ENCODE data around the gene LBX2.

The LBX2 gene

GRCh38 chr2:74505448-74506246 lies 6.2 kb upstream of the LBX2 start:
- DNase-seq (ENCODE audit: low read depth in 2 of 2, low spot score in 1 of 2) = no peak

DNA sequence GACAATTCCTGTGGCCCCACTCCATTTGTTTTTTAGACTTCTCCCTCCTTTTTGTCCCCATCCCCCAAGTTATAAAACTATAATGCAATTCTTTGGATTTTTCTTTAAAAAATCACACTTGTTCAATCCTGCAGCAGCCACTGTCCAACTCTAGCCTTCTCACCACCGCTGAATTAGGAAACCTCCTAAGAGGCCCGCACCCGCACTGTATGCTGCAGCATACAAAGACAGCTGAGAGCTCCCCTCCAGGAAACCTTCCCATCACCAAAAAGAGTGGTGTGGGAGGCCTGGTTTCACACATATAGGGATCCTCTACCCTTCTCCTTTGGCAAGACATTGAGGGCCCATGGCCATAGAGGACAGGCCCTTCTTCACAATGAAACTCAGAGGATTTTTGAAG lies 5.2 kb upstream of the LBX2 start:
- DNase-seq (ENCODE audit: low read depth in 2 of 2, low spot score in 1 of 2) = no peak

GRCh38 chr2:74503506-74504475 lies 4.4 kb upstream of the LBX2 start:
- no peak for DNase-seq (ENCODE audit: low read depth in 2 of 2, low spot score in 1 of 2)

GRCh38 chr2:74502720-74503505 lies 3.5 kb upstream of the LBX2 start:
- peak in 1 of 2 donors; percentile 35 for DNase-seq (ENCODE audit: low read depth in 2 of 2, low spot score in 1 of 2)

GRCh38 chr2:74502147-74502719 lies 2.8 kb upstream of the LBX2 start:
- DNase-seq (ENCODE audit: low read depth in 2 of 2, low spot score in 1 of 2) = no peak

GRCh38 chr2:74501335-74502071 lies 2.1 kb upstream of the LBX2 start:
- DNase-seq (ENCODE audit: low read depth in 2 of 2, low spot score in 1 of 2) = no peak

GRCh38 chr2:74500578-74500946 lies 1.2 kb upstream of the LBX2 start:
- DNase-seq (ENCODE audit: low read depth in 2 of 2, low spot score in 1 of 2) = no peak

DNA sequence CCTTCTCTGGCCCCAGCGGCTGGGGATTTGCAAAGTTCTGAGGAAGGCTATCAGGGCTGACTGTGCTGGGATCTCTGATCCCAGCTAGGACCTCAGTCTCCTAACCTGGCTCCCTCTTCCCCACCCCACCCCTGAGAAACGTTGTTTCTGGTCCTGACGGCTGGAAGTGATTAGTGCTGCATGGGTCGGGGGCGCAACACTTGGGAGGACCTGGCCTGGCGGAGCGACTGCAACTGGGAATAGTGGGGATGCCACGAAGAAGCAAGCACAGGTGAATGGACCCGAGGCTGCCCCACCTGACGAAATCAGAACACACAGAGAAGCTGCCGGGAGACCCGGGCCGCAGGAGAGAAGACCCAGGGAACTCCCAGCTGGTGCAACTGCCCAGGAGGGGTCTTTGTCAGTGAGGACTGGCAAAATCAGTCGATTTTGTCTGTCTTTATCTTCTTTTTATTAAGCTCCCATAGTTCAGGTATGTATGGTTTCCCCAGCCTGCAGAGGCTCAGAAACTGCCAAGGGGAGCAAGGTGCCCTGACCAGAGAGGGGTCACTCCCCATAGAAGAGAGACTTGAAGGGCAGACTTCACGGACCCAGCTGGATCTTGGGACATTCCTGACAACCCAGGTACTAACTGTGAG lies 656 bp upstream of the LBX2 start:
- DNase-seq (ENCODE audit: low read depth in 2 of 2, low spot score in 1 of 2) = no peak

DNA sequence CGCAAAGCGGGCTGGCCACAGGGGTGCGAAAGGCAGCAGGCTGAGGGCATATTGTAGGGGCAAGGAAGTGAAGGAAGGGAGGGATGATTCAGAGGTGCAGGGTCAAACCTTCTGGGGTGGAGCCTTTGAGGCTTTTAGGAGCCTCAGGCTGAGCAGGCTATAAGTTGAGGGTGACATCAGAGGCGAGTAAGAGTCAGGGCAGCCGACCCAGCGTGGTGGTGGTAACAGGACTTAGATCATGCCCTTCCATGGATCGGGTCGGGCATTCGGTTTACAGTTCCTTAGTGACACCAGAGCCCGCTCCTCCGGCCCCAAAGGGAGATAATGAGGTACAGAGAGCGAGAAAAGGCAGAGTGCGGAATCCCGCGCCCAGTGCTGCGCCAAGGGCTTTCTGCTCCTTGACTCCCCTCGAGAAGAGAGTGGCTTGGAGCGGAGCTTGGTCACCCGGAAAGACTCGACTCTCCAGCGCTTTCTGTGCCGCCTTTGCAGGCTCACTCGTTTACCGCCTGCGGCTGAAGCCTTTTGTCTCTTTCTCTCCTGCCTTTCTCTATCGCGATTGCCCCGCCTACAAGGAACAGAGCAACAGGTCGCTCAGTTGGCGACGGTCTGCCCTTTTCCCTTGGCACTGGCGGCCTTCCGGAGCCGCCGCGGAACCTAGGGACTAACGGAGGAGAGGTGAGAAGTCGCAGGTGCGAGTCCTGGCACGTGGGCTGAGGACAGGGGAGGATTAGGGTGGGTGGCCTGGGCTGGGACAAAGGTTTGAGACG lies 720 bp downstream of the LBX2 start:
- no peak for DNase-seq (ENCODE audit: low read depth in 2 of 2, low spot score in 1 of 2)

DNA sequence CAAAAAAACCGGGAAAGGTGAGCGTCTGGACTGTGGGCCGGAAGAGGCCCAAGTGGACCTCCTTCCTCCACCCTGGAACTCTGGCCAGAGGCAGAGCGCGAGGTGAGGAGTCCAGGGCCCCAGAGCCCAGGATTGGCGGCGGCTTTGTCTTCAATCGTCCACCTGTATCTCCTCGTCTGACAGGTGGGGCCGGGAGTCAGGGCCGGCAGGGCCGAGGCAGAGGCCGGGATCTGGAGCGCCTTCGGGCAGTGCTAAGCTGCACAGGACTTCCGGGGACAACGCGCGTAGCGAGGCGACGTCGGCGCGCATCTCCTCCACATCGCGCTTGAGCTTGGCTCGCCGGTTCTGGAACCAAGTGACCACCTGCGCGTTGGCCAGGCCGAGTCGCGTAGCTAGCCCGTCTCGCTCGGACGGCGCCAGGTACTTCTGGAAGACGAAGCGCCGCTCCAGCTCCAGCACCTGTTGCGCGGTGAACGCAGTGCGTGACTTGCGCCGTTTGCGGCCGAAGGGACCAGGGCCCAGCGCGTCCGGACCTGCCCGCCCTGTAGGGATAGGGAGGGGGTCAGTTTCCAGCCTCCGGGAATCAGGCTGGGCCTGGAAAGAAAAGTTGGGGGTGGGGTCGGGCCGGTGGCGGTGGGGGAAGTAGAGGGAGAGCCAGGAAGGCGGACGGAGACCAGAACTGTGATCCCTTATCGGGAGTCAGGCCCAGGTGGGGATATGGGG lies 1.5 kb downstream of the LBX2 start:
- no peak for DNase-seq (ENCODE audit: low read depth in 2 of 2, low spot score in 1 of 2)

GRCh38 chr2:74496997-74497776 lies 2.2 kb downstream of the LBX2 start:
- no peak for DNase-seq (ENCODE audit: low read depth in 2 of 2, low spot score in 1 of 2)

- no peak for DNase-seq (ENCODE audit: low read depth in 2 of 2, low spot score in 1 of 2)
Measured at GRCh38 chr2:74495440-74495839, 4.0 kb downstream of the LBX2 start.

- no peak for DNase-seq (ENCODE audit: low read depth in 2 of 2, low spot score in 1 of 2)
Measured at GRCh38 chr2:74493546-74493945, 5.9 kb downstream of the LBX2 start.

GRCh38 chr2:74491648-74492544 lies 7.5 kb downstream of the LBX2 start:
- DNase-seq (ENCODE audit: low read depth in 2 of 2, low spot score in 1 of 2) = no peak

DNA sequence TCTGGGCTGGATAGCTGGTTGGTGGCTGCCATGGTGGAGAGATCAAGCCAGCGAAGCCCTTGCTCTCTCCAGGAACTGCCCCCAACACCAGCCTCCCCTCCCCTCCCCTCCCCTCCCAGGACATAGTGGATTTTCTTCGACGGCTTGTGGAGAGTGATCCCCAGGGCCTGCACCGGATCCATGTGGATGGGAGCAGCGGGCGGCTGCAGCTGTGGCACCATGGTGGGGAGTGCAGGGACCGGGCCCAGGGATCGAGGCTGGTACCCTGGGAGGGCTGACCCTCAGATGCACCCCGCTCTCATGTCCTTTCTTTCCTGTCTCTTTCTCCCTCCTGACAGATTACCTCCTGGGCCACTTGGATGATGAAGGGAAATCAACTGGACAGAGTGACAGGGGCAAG lies 9.5 kb downstream of the LBX2 start:
- no peak for DNase-seq (ENCODE audit: low read depth in 2 of 2, low spot score in 1 of 2)

DNA sequence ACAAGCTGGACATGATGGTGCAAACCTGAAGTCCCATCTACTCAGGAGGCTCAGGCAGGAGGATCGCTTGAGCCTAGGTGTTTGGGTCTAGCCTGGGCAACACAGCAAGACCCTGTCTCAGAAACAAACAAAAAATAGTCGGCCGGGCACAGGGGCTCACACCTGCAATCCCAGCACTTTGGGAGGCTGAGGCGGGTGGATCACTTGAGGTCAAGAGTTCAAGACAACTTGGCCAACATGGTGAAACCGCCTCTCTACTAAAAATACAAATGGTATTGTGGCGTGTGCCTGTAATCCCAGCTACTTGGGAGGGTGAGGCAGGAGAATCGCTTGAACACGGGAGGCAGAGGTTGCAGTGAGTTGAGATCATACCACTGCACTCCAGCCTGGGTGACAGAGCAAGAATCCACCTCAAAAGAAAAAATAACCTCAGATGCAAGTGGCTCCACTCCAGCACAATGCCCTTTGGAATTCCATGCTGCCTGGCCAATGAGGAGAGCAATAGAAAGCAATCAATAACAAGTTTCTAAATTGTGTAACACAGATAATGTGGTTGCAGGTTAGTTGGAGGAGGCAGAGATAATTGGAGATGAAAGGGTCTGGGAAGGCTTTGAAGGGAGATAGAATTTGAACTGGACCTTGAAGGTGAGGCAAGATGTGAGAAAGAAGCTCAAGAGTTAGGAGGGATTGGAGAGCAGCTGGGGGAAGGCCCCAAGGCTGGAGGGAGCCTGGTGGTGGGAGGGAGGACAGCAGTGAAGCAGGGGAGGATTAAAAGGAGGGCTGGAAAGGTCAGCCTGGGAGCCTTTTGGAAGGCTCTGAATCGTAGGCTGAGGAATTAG lies 10.5 kb downstream of the LBX2 start:
- DNase-seq (ENCODE audit: low read depth in 2 of 2, low spot score in 1 of 2) = no peak

Measured in stimulated activated CD8-positive, alpha-beta memory T cell treated with anti-CD3 and anti-CD28 coated beads, Interleukin-4, amount 100 ng/mL, for 4 hours (primary cell).